NCI-H748 treated with DMSO at 0.1 percent for 48 hours (cell line): ENCODE results near the gene LKAAEAR1.

Source experiments
- DNase-seq: peaks from one replicate; lab custom pipeline; 2025; lab: John Stamatoyannopoulos, UW

The LKAAEAR1 gene

DNA sequence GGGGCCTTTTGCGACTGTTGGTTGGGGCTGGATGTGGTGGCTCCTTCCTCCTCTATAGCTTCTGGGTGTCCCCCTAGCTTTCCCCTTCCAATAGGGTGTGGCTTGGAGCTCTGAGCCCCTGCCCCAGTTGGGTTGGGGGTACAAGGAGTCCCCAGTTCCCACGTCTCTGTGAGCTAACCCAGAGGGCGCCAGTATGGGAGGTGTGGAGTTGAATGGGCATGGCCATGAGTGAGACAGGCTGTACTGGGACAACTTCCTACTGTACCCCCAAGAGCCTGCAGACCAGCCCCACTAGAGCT, 47.0 kb downstream of the LKAAEAR1 start:
- DNase-seq: no peak

- no peak for DNase-seq
These were observed 47.6 kb downstream of the LKAAEAR1 start for GRCh38 chr20:64036346-64037198.

DNA sequence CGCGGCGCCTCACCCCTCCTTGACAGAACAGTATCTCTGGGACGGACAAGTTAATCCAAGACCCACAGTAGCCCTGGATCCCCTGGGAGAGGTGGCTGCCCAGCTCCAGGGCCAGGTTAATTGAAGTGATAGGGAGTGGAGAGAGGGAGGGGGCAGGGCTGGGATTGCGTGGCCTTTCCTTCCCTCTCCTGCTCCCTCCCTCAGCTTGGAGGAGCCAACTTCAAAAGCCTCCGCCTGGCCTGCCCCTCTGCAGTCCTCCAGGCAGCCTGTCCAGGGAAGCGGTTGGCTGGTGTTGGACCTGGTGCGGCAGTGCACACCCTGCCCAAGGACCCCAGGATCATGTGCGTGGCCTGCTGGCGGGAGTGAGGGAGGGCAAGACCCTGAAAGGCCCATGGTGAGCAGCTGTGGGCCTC, 48.3 kb downstream of the LKAAEAR1 start, which contains the start of gene C20orf204:
Gene C20orf204 (plus strand): TSS at position 250 of the 413 bp plus-strand sequence. CDS start 142 bp downstream, at position 392.
- DNase-seq: no peak

- no peak for DNase-seq
These were observed 48.9 kb downstream of the LKAAEAR1 start for GRCh38 chr20:64035066-64035932.

- DNase-seq: no peak
These were observed 50.2 kb downstream of the LKAAEAR1 start for GRCh38 chr20:64033981-64034493.
